Measurements from ENCODE around the gene HSBP1L1. TPM values are rescaled to one million over a fixed set of nuclear protein-coding genes. Genes with fewer than 3 reads are reported as not detected.

HSBP1L1 gene
- total and polyA plus RNA-seq, 2 of the 8 experiments (the other 6 are each of a cell fraction or from before 2014, with no cell fraction given): 1.0 to 1.3 TPM

GRCh38 chr18:79924814-79925731 lies 39.4 kb upstream of the HSBP1L1 start (continued):
- TF ChIP-seq RBBP5 (IDR thresholded peaks at IDR 0.05; ENCODE audit: borderline replicate concordance, low read depth, low read length): no peak
- TF ChIP-seq EZH2 (IDR thresholded peaks at IDR 0.05; ENCODE audit: low read depth, low read length, severe bottlenecking): no peak
- no peak for TF ChIP-seq JUND (IDR thresholded peaks at IDR 0.05; ENCODE audit: low read length)
- no peak for TF ChIP-seq TBP (IDR thresholded peaks at IDR 0.05; ENCODE audit: low read depth, low read length)
- TF ChIP-seq SIRT6 (IDR thresholded peaks at IDR 0.05; ENCODE audit: low read length): no peak
- no peak for TF ChIP-seq TEAD4 (IDR thresholded peaks at IDR 0.05; ENCODE audit: low read depth, low read length)
- no peak for TF ChIP-seq SAP30 (IDR thresholded peaks at IDR 0.05; ENCODE audit: insufficient read depth, insufficient replicate concordance, low read length)
